Measurements from ENCODE around the gene MAVS. TPM values are rescaled to one million over a fixed set of nuclear protein-coding genes. Genes with fewer than 3 reads are reported as not detected.

MAVS gene
- total and polyA plus RNA-seq, 9 of the 15 experiments (the other 6 are each of a cell fraction or from before 2014, with no cell fraction given): 1.6 to 22.0 (median 11.3) TPM

GRCh38 chr20:3901028-3901705 is 54.5 kb downstream of the MAVS start:
- POLR2A ChIA-PET: interaction anchor here (0.7 to 1.5 kb wide), 4 partner anchors 10 to 80 kb away, joined by 3 to 5 read pairs (median 4); no protein-coding TSS in a partner anchor
- Histone ChIP-seq H3K4me3 (no peak overlapping the region), H3K9ac (ENCODE audit: insufficient read depth in 1 of 2, low read depth in 2 of 2, low read length in 2 of 2) (no peak overlapping the region), H3K79me2 (ENCODE audit: control insufficient read depth, insufficient read depth, low read length) (peaks cover 98% of the 10 kb centered on the region), H3K27ac (ENCODE audit: extremely low read depth, low read depth, low read length) (no peak overlapping the region), H3K36me3 (ENCODE audit: control insufficient read depth, insufficient read depth, low read length) (peaks cover 27% of the 10 kb centered on the region; the same call in 2 of the 3 replicates), H3K9me1 (ENCODE audit: control insufficient read depth, insufficient read depth, low read length) (peaks cover 4% of the 10 kb centered on the region), H3K27me3 (ENCODE audit: control insufficient read depth in 2 of 2, insufficient read depth in 2 of 2, low read length in 2 of 2) (no peaks in the 10 kb centered on the region), H3K4me1 (replicated peaks in 1 of 2; ENCODE audit: control insufficient read depth in 2 of 2, insufficient read depth in 2 of 2, low read length in 2 of 2) (peaks cover 15 to 21% of the 10 kb centered on the region in 2 experiments), H2AFZ (ENCODE audit: low read depth, low read length) (no peak overlapping the region), H4K20me1 (replicated peaks; ENCODE audit: control insufficient read depth, insufficient read depth, low read length) (peaks cover 40% of the 10 kb centered on the region), H3K9me3 (replicated peaks; ENCODE audit: control insufficient read depth, insufficient read depth, low read depth, low read length) (no peaks in the 10 kb centered on the region), H3K4me2 (ENCODE audit: insufficient read depth, low read length) (no peak overlapping the region)
- no peak for ATAC-seq
- WGBS (ENCODE audit: insufficient coverage, low coverage, missing lambda C conversion rate): 73% methylated on average over 2 of the region's 3 CpGs
- intact Hi-C loops (cut with micrococcal nuclease): no loop called here
- FAIRE-seq: no peak
- no TSS peak for BruUV-seq (replicated peaks)
- TF ChIP-seq PRDM10 (IDR thresholded peaks at IDR 0.05; ENCODE audit: partially characterized antibody) (no peak), ELF1 (tag; IDR thresholded peaks at IDR 0.05) (no peak), L3MBTL2 (IDR thresholded peaks at IDR 0.05) (no peak), RBM34 (IDR thresholded peaks at IDR 0.05; ENCODE audit: borderline replicate concordance, insufficient read depth, low read length) (no peak), TAF9B (IDR thresholded peaks at IDR 0.05; ENCODE audit: partially characterized antibody) (no peak), ZNF121 (CRISPR knock-in tag; conservative IDR thresholded peaks at IDR 0.05) (no peak), HLTF (IDR thresholded peaks at IDR 0.05) (no peak), RCOR1 (IDR thresholded peaks at IDR 0.05; ENCODE audit: borderline replicate concordance in 1 of 2, low read depth in 2 of 2, low read length in 2 of 2) (no peak), KLF6 (CRISPR knock-in tag; IDR thresholded peaks at IDR 0.05; ENCODE audit: borderline replicate concordance) (no peak), BHLHE40 (IDR thresholded peaks at IDR 0.05; ENCODE audit: low read length) (no peak), BCOR (IDR thresholded peaks at IDR 0.05) (no peak)
- no peak for DNase-seq (ENCODE audit: extremely low read depth in 1 of 4, low spot score in 3 of 4)
- in situ Hi-C loops (cut with MboI): no loop called here
- CTCF ChIA-PET (ENCODE audit: low intra/inter-chr PET ratio): no interaction called here
